IPS-18c (cell line): Measurements from ENCODE around the gene ADAMTS8.

ENCODE experiments used
- H3K4me3 ChIP-seq: 2 replicates; pipeline ENCODE4 v1.7.0; 2013; ENCODE audit warnings: low read depth, mild to moderate bottlenecking, low read length, moderate library complexity; ENCODE audit not compliant: insufficient read depth
- H3K9me3 ChIP-seq: one replicate; pipeline ENCODE4 v1.6.1; 2013; ENCODE audit warnings: mild to moderate bottlenecking, low read length, moderate library complexity; ENCODE audit not compliant: control insufficient read depth, insufficient read depth

ADAMTS8 gene

GRCh38 chr11:130394615-130395014 is 33.8 kb downstream of the ADAMTS8 start:
- H3K4me3 ChIP-seq = no peak overlapping the region

GRCh38 chr11:130391711-130392110 is 36.7 kb downstream of the ADAMTS8 start:
- no peaks in the 10 kb centered on the region for H3K9me3 ChIP-seq
- H3K4me3 ChIP-seq = no peak overlapping the region

More at GRCh38 chr11:130394615-130395014, 33.8 kb downstream of the ADAMTS8 start:
- H3K9me3 ChIP-seq = no peaks in the 10 kb centered on the region

GRCh38 chr11:130390071-130390758 is 38.2 kb downstream of the ADAMTS8 start:
- no peaks in the 10 kb centered on the region for H3K9me3 ChIP-seq
- H3K4me3 ChIP-seq = no peak overlapping the region

GRCh38 chr11:130389335-130389935 is 39.0 kb downstream of the ADAMTS8 start:
- Histone ChIP-seq H3K4me3 (no peak overlapping the region), H3K9me3 (no peaks in the 10 kb centered on the region)

- H3K4me3 ChIP-seq = no peak overlapping the region
- no peaks in the 10 kb centered on the region for H3K9me3 ChIP-seq
Observed at GRCh38 chr11:130388607-130389205, 39.7 kb downstream of the ADAMTS8 start.

- Histone ChIP-seq H3K4me3 (no peak overlapping the region), H3K9me3 (no peaks in the 10 kb centered on the region)
Observed at GRCh38 chr11:130386056-130386455, 42.4 kb downstream of the ADAMTS8 start.

- H3K9me3 ChIP-seq = no peaks in the 10 kb centered on the region
- H3K4me3 ChIP-seq = no peak overlapping the region
Observed at GRCh38 chr11:130383344-130384211, 44.8 kb downstream of the ADAMTS8 start.

- Histone ChIP-seq H3K9me3 (no peaks in the 10 kb centered on the region), H3K4me3 (no peak overlapping the region)
Observed at GRCh38 chr11:130381317-130381716, 47.1 kb downstream of the ADAMTS8 start.

- H3K9me3 ChIP-seq = no peaks in the 10 kb centered on the region
- no peak overlapping the region for H3K4me3 ChIP-seq
Observed at GRCh38 chr11:130380778-130381177, 47.6 kb downstream of the ADAMTS8 start.

- Histone ChIP-seq H3K4me3 (no peak overlapping the region), H3K9me3 (no peaks in the 10 kb centered on the region)
Observed at GRCh38 chr11:130379276-130379675, 49.1 kb downstream of the ADAMTS8 start.

GRCh38 chr11:130370845-130371590 is 57.4 kb downstream of the ADAMTS8 start:
- Histone ChIP-seq H3K4me3 (no peak overlapping the region), H3K9me3 (no peaks in the 10 kb centered on the region)

- H3K9me3 ChIP-seq = no peaks in the 10 kb centered on the region
- no peak overlapping the region for H3K4me3 ChIP-seq
Observed at GRCh38 chr11:130369713-130370112, 58.7 kb downstream of the ADAMTS8 start.

GRCh38 chr11:130369141-130369691 is 59.2 kb downstream of the ADAMTS8 start:
- H3K4me3 ChIP-seq = no peak overlapping the region
- no peaks in the 10 kb centered on the region for H3K9me3 ChIP-seq

GRCh38 chr11:130359419-130359818 is 69.0 kb downstream of the ADAMTS8 start:
- no peak overlapping the region for H3K4me3 ChIP-seq
- H3K9me3 ChIP-seq = no peaks in the 10 kb centered on the region

GRCh38 chr11:130358398-130358797 is 70.0 kb downstream of the ADAMTS8 start:
- H3K9me3 ChIP-seq = no peaks in the 10 kb centered on the region

More at GRCh38 chr11:130358398-130358797, 70.0 kb downstream of the ADAMTS8 start:
- H3K4me3 ChIP-seq = no peak overlapping the region
